ENCODE data around the gene PFDN1.

The PFDN1 gene

GRCh38 chr5:140259500-140259899 lies 43.4 kb downstream of the PFDN1 start:
- no peak for DNase-seq (ENCODE audit: low read depth in 2 of 2)

GRCh38 chr5:140258873-140259272 lies 44.0 kb downstream of the PFDN1 start:
- DNase-seq (ENCODE audit: low read depth in 2 of 2), result no peak

- DNase-seq (ENCODE audit: low read depth in 2 of 2), result no peak
These were observed 44.9 kb downstream of the PFDN1 start for GRCh38 chr5:140258016-140258415.

GRCh38 chr5:140256726-140257125 lies 46.2 kb downstream of the PFDN1 start:
- DNase-seq (ENCODE audit: low read depth in 2 of 2), result no peak

GRCh38 chr5:140255460-140256157 lies 47.3 kb downstream of the PFDN1 start:
- DNase-seq (ENCODE audit: low read depth in 2 of 2), result no peak

- no peak for DNase-seq (ENCODE audit: low read depth in 2 of 2)
These were observed 48.9 kb downstream of the PFDN1 start for GRCh38 chr5:140253985-140254384.

GRCh38 chr5:140252470-140253126 lies 50.3 kb downstream of the PFDN1 start:
- DNase-seq (ENCODE audit: low read depth in 2 of 2), result no peak

GRCh38 chr5:140251527-140251973 lies 51.4 kb downstream of the PFDN1 start:
- DNase-seq (ENCODE audit: low read depth in 2 of 2), result peak; percentile 48 to 60

- no peak for DNase-seq (ENCODE audit: low read depth in 2 of 2)
These were observed 52.5 kb downstream of the PFDN1 start for GRCh38 chr5:140250386-140250785.

GRCh38 chr5:140249536-140249935 lies 53.4 kb downstream of the PFDN1 start:
- DNase-seq (ENCODE audit: low read depth in 2 of 2), result no peak

- DNase-seq (ENCODE audit: low read depth in 2 of 2), result no peak
These were observed 54.5 kb downstream of the PFDN1 start for GRCh38 chr5:140248414-140248813.

- DNase-seq (ENCODE audit: low read depth in 2 of 2), result no peak
These were observed 56.4 kb downstream of the PFDN1 start for GRCh38 chr5:140246378-140247122.

- DNase-seq (ENCODE audit: low read depth in 2 of 2), result no peak
These were observed 57.0 kb downstream of the PFDN1 start for GRCh38 chr5:140245926-140246325.

- DNase-seq (ENCODE audit: low read depth in 2 of 2), result no peak
These were observed 57.6 kb downstream of the PFDN1 start for GRCh38 chr5:140245341-140245740.

- DNase-seq (ENCODE audit: low read depth in 2 of 2), result peak; percentile 52 to 59
These were observed 58.3 kb downstream of the PFDN1 start for GRCh38 chr5:140244525-140245025.

GRCh38 chr5:140243706-140244250 lies 59.1 kb downstream of the PFDN1 start:
- no peak for DNase-seq (ENCODE audit: low read depth in 2 of 2)

- no peak for DNase-seq (ENCODE audit: low read depth in 2 of 2)
These were observed 59.9 kb downstream of the PFDN1 start for GRCh38 chr5:140242890-140243585.

- no peak for DNase-seq (ENCODE audit: low read depth in 2 of 2)
These were observed 60.8 kb downstream of the PFDN1 start for GRCh38 chr5:140242099-140242498.

- no peak for DNase-seq (ENCODE audit: low read depth in 2 of 2)
These were observed 61.8 kb downstream of the PFDN1 start for GRCh38 chr5:140240987-140241706.

- DNase-seq (ENCODE audit: low read depth in 2 of 2), result peak; percentile 7 to 26
These were observed 62.8 kb downstream of the PFDN1 start for GRCh38 chr5:140239939-140240700.
